DMS153 treated with DMSO at 0.1 percent for 48 hours (cell line): Measurements from ENCODE around the gene C11orf97.
"Not testable (repeated sequence)": the region's sequence is repeated elsewhere in the genome, so short reads cannot be mapped to it uniquely, and the experiment has no call there.

Experiments
- DNase-seq: peaks from one replicate; lab custom pipeline; 2025; ENCODE audit not compliant: unreplicated experiment; lab: John Stamatoyannopoulos, UW

Gene C11orf97

DNA sequence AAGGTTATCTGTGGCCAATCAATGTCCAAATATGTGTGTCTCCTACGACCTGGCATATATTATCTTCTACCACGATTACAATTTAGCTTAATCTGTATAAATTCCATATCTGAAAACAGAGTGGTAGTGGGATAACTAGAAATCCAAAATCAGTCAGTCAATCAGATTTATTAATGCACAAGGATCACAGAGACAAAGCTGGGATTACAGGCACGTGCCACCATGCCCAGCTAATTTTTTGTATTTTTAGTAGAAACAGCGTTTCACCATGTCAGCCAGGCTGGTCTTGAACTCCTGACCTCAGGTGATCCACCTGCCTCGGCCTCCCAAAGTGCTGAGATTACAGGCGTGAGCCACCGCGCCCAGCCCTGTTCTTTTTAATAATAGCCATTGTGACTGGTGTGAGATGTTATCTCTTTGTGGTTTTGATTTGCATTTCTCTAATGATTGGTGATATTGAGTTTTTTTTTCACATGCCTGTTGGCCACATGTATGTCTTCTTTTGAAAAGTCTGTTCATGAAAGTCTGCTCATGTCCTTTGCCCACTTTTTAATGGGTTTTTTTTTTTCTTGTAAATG lies 43.6 kb downstream of the C11orf97 start:
- DNase-seq, result not testable (repeated sequence)

DNA sequence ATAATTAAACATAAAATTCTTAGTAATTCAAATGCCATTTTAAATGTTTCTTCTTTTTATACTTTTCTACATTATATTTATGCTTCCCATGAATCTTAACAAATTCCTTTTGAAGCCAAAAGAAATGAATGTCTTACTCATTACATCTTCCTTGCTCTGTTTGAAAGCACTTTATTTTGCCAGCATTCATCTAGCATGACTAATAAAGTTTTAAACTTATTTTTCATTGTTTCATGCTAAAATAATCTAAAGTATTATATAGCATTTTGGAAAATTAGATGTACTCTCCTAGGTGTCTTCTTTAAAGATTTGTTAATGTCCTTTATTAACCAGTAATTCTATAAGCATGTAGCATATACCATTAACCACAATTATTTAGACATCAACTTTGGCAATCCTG lies 45.2 kb downstream of the C11orf97 start:
- no peak for DNase-seq

- DNase-seq, result no peak
These were observed 45.7 kb downstream of the C11orf97 start for GRCh38 chr11:94557992-94558391.

DNA sequence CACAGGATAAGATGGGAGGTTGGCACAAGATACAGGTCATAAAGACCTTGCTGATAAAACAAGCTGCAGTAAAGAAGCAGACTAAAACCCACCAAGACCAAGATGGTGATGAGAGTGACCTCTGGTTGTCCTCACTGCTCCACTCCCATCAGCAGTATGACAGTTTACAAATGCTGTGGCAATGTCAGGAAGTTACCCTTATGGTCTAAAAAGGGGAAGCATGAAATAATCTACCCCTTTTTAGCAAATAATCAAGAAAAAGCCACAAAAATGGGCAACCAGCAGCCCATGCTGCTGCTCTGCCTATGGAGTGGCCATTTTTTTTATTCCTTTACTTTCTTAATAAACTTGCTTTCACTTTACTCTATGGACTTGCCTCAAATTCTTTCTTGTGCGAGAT lies 46.2 kb downstream of the C11orf97 start:
- DNase-seq, result no peak

DNA sequence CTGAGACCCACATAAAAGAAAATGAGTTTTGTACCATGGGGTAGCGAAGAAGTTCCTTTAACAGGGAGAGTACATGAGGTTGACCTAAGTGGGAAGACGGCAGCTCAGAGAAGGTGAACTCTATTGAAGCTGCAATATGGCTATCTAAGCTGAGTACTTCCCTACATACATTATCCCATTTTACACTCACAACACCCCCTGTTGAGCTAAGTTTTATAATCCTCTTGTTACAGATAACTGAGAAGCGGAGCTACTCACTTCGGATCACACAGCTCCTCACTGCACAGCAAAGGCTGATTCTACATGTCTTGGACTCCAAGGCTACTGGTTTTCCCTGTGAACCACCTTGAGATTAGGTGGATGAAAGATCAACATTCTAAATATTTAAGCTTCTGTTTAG lies 46.7 kb downstream of the C11orf97 start:
- DNase-seq, result no peak

GRCh38 chr11:94559361-94559760 lies 47.1 kb downstream of the C11orf97 start:
- no peak for DNase-seq

GRCh38 chr11:94560834-94561233 lies 48.6 kb downstream of the C11orf97 start:
- DNase-seq, result no peak

DNA sequence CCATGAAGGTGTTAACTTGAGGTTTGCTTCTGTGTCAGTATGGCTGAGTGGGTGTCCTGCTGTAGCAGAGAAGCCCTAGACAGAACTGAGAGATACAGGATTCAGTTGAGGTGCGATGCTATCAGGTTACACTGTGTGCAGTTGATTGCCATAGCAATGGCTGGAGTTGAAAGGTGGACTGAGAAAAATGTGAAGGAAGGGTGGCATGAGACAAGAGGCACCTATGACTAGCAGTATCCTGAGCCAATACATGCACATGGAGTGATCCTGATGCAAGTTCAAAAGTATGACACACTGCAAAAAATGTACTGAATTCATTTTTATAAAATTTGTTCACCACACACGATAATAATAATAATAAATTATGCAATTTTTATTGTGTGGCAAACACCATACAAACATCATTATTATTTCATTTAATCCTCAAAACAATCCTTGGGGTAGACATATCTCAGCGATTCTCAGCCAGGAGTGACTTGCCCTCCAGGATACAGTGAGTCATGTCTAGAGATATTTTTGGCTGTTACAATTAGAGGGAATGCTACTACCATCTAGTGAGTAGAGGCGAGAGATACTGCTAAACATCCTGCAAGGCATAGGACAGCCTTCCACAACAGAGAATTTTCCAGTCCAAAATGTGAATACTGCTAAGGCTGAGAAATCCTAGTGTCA lies 51.1 kb downstream of the C11orf97 start:
- no peak for DNase-seq

DNA sequence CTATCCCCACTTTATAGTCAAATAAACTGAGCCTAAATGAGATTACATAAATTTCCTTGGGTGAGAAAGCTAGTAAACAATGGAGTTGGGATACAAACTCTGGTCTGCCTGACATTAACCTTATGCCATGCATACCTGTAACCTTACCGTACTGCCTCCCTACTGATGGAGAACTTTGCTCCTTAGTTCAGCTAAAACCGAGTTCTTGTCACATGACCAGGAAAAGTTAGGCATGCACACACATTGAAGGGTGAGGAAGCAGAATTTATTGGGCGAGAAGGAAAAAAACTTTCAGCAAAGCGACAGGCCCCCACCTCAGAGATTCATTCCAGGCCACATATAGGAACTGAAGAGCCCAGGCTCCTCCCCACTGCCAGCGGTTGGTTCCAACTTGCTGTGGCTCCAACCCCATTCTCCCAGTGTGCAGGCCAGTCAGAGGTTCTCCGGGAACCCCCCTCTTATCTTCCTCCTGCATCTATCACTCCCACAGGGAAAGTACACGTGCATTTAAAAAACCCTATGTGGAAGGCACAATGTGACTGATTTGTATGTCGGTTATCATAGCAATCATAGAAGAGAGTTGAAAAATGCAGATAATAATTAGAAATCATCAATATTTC lies 51.7 kb downstream of the C11orf97 start:
- DNase-seq, result no peak

- no peak for DNase-seq
These were observed 55.0 kb downstream of the C11orf97 start, which contains the start of gene PIWIL4 for GRCh38 chr11:94567181-94567670. TSS of gene PIWIL4 (plus strand) at chr11:94567368. CDS start at chr11:94567519, 151 bp downstream.

DNA sequence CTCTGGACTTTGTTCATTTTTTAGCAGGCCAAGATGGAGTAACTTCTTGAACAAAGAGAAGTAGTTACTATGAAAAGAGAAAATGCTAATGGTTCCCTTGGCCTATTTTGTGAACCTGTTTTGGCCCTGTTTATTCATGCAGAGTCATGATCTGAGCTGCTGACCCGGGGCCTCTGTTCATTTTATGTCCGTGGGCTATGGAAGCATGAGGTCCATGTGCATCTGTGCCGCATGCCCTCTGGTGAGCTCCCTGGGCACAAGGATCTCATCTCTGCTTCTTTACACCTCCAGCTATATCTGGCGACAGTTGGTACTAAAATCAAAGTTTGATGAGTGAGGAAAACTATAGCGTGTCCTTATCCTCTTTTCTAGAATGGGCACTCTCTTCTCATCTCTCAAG lies 55.9 kb downstream of the C11orf97 start:
- no peak for DNase-seq

DNA sequence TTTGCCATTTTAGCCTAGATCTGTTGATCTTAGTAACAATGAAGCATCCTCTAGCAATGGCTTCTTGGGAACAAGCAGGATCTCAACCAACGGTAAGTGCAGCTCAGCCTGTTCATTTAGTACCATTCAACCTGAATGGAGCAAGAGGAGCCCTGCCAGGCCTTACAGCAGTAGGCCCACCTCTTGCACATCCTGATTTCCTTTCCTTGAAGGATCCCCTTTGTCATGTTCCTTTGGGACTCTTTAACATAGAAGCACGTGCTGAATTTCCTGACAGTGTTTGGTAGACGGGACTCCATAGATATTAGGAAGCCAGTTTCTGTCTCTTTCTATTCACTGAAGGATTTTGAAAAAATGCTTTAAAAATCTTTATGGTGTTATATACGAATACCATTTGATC lies 56.5 kb downstream of the C11orf97 start:
- DNase-seq, result no peak

DNA sequence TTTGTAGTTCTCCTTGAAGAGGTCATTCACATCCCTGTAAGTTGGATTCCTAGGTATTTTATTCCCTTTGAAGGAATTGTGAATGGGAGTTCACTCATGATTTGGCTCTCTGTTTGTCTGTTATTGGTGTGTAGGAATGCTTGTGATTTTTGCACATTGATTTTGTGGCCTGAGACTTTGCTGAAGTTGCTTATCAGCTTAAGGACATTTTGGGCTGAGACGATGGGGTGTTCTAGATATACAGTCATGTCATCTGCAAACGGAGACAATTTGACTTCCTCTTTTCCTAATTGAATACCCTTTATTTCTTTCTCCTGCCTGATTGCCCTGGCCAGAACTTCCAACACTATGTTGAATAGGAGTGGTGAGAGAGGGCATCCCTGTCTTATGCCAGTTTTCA lies 60.7 kb downstream of the C11orf97 start:
- not testable (repeated sequence) for DNase-seq

DNA sequence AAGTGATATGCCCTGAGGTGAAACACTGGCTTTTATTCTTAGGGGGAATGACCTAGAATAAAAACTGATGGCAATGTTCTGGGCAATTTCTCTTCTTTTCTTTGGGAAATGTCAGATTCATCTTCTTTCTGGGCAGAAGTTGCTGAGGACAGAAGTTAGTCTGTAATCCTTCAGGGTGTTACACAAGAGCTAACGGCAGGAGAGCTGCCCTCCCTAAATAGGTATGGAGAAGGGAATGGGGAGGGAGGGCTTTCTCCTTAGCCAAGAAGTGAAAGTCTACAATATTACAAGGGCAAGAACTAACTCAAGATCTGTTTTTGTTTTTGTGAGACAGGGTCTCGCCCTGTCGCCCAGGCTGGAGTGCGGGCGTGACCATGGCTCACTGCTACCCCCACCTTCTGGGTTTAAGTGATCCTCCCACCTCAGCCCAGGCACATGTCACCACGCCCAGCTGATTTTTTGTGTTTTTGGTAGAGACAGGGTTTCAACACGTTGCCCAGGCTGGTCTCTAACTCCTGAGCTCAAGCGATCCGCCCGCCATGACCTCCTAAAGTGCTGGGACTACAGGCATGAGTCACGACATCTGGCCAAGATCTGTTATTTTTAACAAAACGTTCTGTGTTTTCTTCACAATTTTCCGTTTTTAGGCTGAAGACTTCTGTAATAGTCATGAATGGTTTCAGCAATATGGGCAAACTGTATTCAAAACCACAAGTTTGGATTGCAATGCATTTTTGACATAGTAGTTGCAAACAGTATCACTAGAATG lies 62.1 kb downstream of the C11orf97 start:
- DNase-seq, result no peak

GRCh38 chr11:94576306-94576705 lies 64.0 kb downstream of the C11orf97 start:
- no peak for DNase-seq

DNA sequence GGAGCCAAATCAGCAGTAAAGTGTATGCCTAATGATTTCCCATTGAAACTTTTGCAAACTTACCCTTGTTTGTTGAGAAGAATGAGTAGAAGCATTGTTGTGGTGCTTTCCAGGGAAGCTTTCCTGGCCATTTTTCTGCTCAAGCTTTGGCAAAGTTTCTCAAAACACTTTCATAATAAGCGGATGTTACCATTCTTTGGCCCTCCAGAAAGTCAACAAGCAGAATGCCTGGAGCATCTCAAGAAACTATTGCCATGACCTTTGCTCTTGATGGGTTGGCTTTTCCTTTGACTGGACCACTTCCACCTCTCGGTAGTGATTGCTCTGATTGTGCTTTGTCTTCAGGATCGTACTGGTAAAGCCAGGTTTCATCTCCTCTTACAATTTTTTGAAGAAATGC lies 65.6 kb downstream of the C11orf97 start:
- DNase-seq, result no peak
